ENCODE results near the gene COL4A2.

Gene COL4A2

GRCh38 chr13:110478405-110479214 lies 171.5 kb downstream of the COL4A2 start:
- H3K36me3 Mint-ChIP-seq (ENCODE audit: low read depth), result peaks cover 67% of the 10 kb centered on the region
- H3K9me3 Mint-ChIP-seq, result no peaks in the 10 kb centered on the region
- H3K27me3 Mint-ChIP-seq (ENCODE audit: low read depth), result no peaks in the 10 kb centered on the region
- no peaks in the 10 kb centered on the region for H3K4me1 Mint-ChIP-seq
- no peak overlapping the region for H3K4me3 Mint-ChIP-seq
- TF ChIP-seq CTCF (IDR thresholded peaks at IDR 0.05; ENCODE audit: unreplicated experiment in 3 of 3), result no peak
- H3K27ac Mint-ChIP-seq, result no peak overlapping the region

- Mint-ChIP-seq H3K27ac (no peak overlapping the region), H3K36me3 (ENCODE audit: low read depth) (peaks cover 66% of the 10 kb centered on the region), H3K4me1 (no peaks in the 10 kb centered on the region), H3K9me3 (no peaks in the 10 kb centered on the region), H3K27me3 (ENCODE audit: low read depth) (no peaks in the 10 kb centered on the region), H3K4me3 (no peak overlapping the region)
- TF ChIP-seq CTCF (IDR thresholded peaks at IDR 0.05; ENCODE audit: unreplicated experiment in 3 of 3), result no peak
These were observed 172.1 kb downstream of the COL4A2 start for GRCh38 chr13:110479215-110479545.

- H3K9me3 Mint-ChIP-seq, result no peaks in the 10 kb centered on the region
- peaks cover 67% of the 10 kb centered on the region for H3K36me3 Mint-ChIP-seq (ENCODE audit: low read depth)
- H3K27me3 Mint-ChIP-seq (ENCODE audit: low read depth), result no peaks in the 10 kb centered on the region
- no peaks in the 10 kb centered on the region for H3K4me1 Mint-ChIP-seq
- no peak overlapping the region for H3K4me3 Mint-ChIP-seq
- no peak for TF ChIP-seq CTCF (IDR thresholded peaks at IDR 0.05; ENCODE audit: unreplicated experiment in 3 of 3)
- H3K27ac Mint-ChIP-seq, result no peak overlapping the region
These were observed 172.6 kb downstream of the COL4A2 start for GRCh38 chr13:110479648-110480047.

GRCh38 chr13:110480161-110480560 lies 173.1 kb downstream of the COL4A2 start:
- H3K9me3 Mint-ChIP-seq, result no peaks in the 10 kb centered on the region
- H3K4me3 Mint-ChIP-seq, result no peak overlapping the region
- no peak overlapping the region for H3K27ac Mint-ChIP-seq
- peaks cover 63% of the 10 kb centered on the region for H3K36me3 Mint-ChIP-seq (ENCODE audit: low read depth)
- no peaks in the 10 kb centered on the region for H3K27me3 Mint-ChIP-seq (ENCODE audit: low read depth)
- no peaks in the 10 kb centered on the region for H3K4me1 Mint-ChIP-seq
- TF ChIP-seq CTCF (IDR thresholded peaks at IDR 0.05; ENCODE audit: unreplicated experiment in 3 of 3), result no peak

GRCh38 chr13:110483386-110483968 lies 176.4 kb downstream of the COL4A2 start:
- Mint-ChIP-seq H3K9me3 (no peaks in the 10 kb centered on the region), H3K4me3 (no peak overlapping the region), H3K27ac (no peak overlapping the region), H3K36me3 (ENCODE audit: low read depth) (peaks cover 44% of the 10 kb centered on the region), H3K27me3 (ENCODE audit: low read depth) (no peaks in the 10 kb centered on the region), H3K4me1 (no peaks in the 10 kb centered on the region)
- no peak for TF ChIP-seq CTCF (IDR thresholded peaks at IDR 0.05; ENCODE audit: unreplicated experiment in 3 of 3)
